Activated B cell treated with CpG ODN at 0.5 μM for 24 hours (primary cell): ENCODE data around the gene P4HA1. TPM values are rescaled to one million over a fixed set of nuclear protein-coding genes. Genes with fewer than 3 reads are reported as not detected.
A peak's percentile ranks its signal among the peaks of the same experiment; 100 is the strongest.
"Not testable (repeated sequence)": the region's sequence is repeated elsewhere in the genome, so short reads cannot be mapped to it uniquely, and the experiment has no call there.

Source experiments
- ATAC-seq: fragments of 200-7000 bp; cut with Tn5 transposase; one replicate; pipeline ENCODE4 v1.10.0; 2021; ENCODE audit warnings: low read depth, mild to moderate bottlenecking, moderate library complexity
- CTCF ChIA-PET: fragments of 350-600 bp; sonication (Branson Sonifier 250); formaldehyde crosslinking; loops from one replicate; lab custom pipeline; 2021; ENCODE audit warnings: antibody characterized with exemption; lab: Charles Lee
- POLR2A ChIA-PET: fragments of 350-600 bp; sonication (Branson Sonifier 250); formaldehyde crosslinking; loops from one replicate; lab custom pipeline; 2021; ENCODE audit warnings: antibody characterized with exemption; lab: Charles Lee
- DNase-seq: peaks from one replicate; pipeline ENCODE4 v3.0.0; 2022
- H3K27ac Mint-ChIP-seq: one replicate; pipeline ENCODE4 v1.8.0; 2020; ENCODE audit warnings: mixed read lengths
- H3K27me3 Mint-ChIP-seq: one replicate; pipeline ENCODE4 v1.8.0; 2021; ENCODE audit warnings: mixed read lengths
- H3K36me3 Mint-ChIP-seq: one replicate; pipeline ENCODE4 v1.8.0; 2021; ENCODE audit warnings: low read depth, mixed read lengths
- H3K4me1 Mint-ChIP-seq: one replicate; pipeline ENCODE4 v1.8.0; 2021; ENCODE audit warnings: mixed read lengths
- H3K4me3 Mint-ChIP-seq: one replicate; pipeline ENCODE4 v1.8.0; 2020; ENCODE audit warnings: mild to moderate bottlenecking, mixed read lengths
- H3K9me3 Mint-ChIP-seq: one replicate; pipeline ENCODE4 v1.8.0; 2020; ENCODE audit warnings: mixed read lengths
- CTCF ChIP-seq: fragments of 200-600 bp; IDR thresholded peaks from one replicate; pipeline ENCODE4 v1.8.0; 2022; ENCODE audit warnings: antibody characterized with exemption, mild to moderate bottlenecking
- intact Hi-C: fragments of 100-400 bp; cut with micrococcal nuclease; formaldehyde crosslinking; loops from one replicate; pipeline ENCODE4 v1.15.1; 2024
- total RNA-seq: library from RNA; stranded (reverse); gene quantifications from 2 replicates; pipeline ENCODE4 v1.2.3, GENCODE V29; 2022

The P4HA1 gene
- total RNA-seq, 1 donor from 2014 or later, result 19.8 TPM

- Mint-ChIP-seq H3K9me3 (no peaks in the 10 kb centered on the region), H3K4me1 (peaks cover 6% of the 10 kb centered on the region), H3K36me3 (peaks cover 35% of the 10 kb centered on the region), H3K27me3 (no peaks in the 10 kb centered on the region), H3K27ac (no peak overlapping the region), H3K4me3 (no peak overlapping the region)
- no peak for ATAC-seq
- TF ChIP-seq CTCF, result no peak
- ChIA-PET CTCF (no interaction called here), POLR2A (interaction anchor here (0.6 kb wide), 1 partner anchor 1418 kb away, joined by 4 read pairs; no protein-coding TSS in a partner anchor)
- no peak for DNase-seq
- intact Hi-C loops, result no loop called here
These were observed 22.8 kb upstream of the P4HA1 start for GRCh38 chr10:73119457-73119856.

GRCh38 chr10:73117976-73118743, 21.5 kb upstream of the P4HA1 start:
- ATAC-seq, result peak; percentile 34
- Mint-ChIP-seq H3K4me3 (no peak overlapping the region), H3K27ac (no peak overlapping the region)

GRCh38 chr10:73116017-73116416, 19.4 kb upstream of the P4HA1 start:
- TF ChIP-seq CTCF, result no peak
- H3K4me1 Mint-ChIP-seq, result peaks cover 11% of the 10 kb centered on the region
- H3K36me3 Mint-ChIP-seq, result peaks cover 21% of the 10 kb centered on the region
- intact Hi-C loops, result no loop called here
- DNase-seq (no peak), ATAC-seq (no peak)
- POLR2A ChIA-PET, result interaction anchor here (0.5 kb wide), 1 partner anchor 38 kb away, joined by 4 read pairs; no protein-coding TSS in a partner anchor
- no peak overlapping the region for H3K4me3 Mint-ChIP-seq
- CTCF ChIA-PET, result no interaction called here
- H3K27me3 Mint-ChIP-seq, result no peaks in the 10 kb centered on the region
- H3K9me3 Mint-ChIP-seq, result no peaks in the 10 kb centered on the region
- no peak overlapping the region for H3K27ac Mint-ChIP-seq

More at GRCh38 chr10:73117976-73118743, 21.5 kb upstream of the P4HA1 start:
- H3K36me3 Mint-ChIP-seq, result peaks cover 26% of the 10 kb centered on the region
- POLR2A ChIA-PET, result interaction anchor here (0.6 kb wide), 1 partner anchor 63 kb away, joined by 4 read pairs; no protein-coding TSS in a partner anchor
- H3K9me3 Mint-ChIP-seq, result no peaks in the 10 kb centered on the region
- CTCF ChIA-PET, result no interaction called here
- no peak for TF ChIP-seq CTCF
- peaks cover 6% of the 10 kb centered on the region for H3K4me1 Mint-ChIP-seq
- DNase-seq, result no peak
- intact Hi-C loops, result no loop called here
- no peaks in the 10 kb centered on the region for H3K27me3 Mint-ChIP-seq

- H3K27ac Mint-ChIP-seq, result no peak overlapping the region
- no peaks in the 10 kb centered on the region for H3K9me3 Mint-ChIP-seq
- H3K36me3 Mint-ChIP-seq, result peaks cover 25% of the 10 kb centered on the region
- CTCF ChIA-PET, result interaction anchor here (0.7 kb wide), 1 partner anchor 17 kb away, joined by 3 read pairs; no protein-coding TSS in a partner anchor
- peaks cover 22% of the 10 kb centered on the region for H3K4me1 Mint-ChIP-seq
- POLR2A ChIA-PET, result no interaction called here
- H3K27me3 Mint-ChIP-seq, result no peaks in the 10 kb centered on the region
- ATAC-seq (no peak), DNase-seq (no peak)
- intact Hi-C loops, result no loop called here
- no peak overlapping the region for H3K4me3 Mint-ChIP-seq
- TF ChIP-seq CTCF, result no peak
These were observed 16.9 kb upstream of the P4HA1 start for GRCh38 chr10:73113551-73113950.

GRCh38 chr10:73112032-73112431, 15.4 kb upstream of the P4HA1 start:
- H3K27me3 Mint-ChIP-seq, H3K4me3 Mint-ChIP-seq, H3K27ac Mint-ChIP-seq, intact Hi-C loops, DNase-seq, H3K9me3 Mint-ChIP-seq, ATAC-seq: not testable (repeated sequence)
- ChIA-PET POLR2A (interaction anchor here (0.6 to 3.4 kb wide), 2 partner anchors 15 to 399 kb away, joined by 3 to 64 read pairs; partner anchors contain the start of gene P4HA1), CTCF (interaction anchor here (3.0 kb wide), 1 partner anchor 16 kb away, joined by 24 read pairs; the partner anchor contains the start of gene P4HA1)
- H3K4me1 Mint-ChIP-seq, result peaks cover 16% of the 10 kb centered on the region
- H3K36me3 Mint-ChIP-seq, result peaks cover 29% of the 10 kb centered on the region
